ENCODE results near the gene ACY1.

ACY1 gene

GRCh38 chr3:51960386-51960785, 22.9 kb upstream of the ACY1 start:
- Histone ChIP-seq H3K4me3 (ENCODE audit: low read length) (no peak overlapping the region), H4K20me1 (ENCODE audit: control insufficient read depth, insufficient read depth, low read depth, low read length) (no peaks in the 10 kb centered on the region), H3K27ac (ENCODE audit: low read depth, low read length) (no peak overlapping the region), H3K4me2 (ENCODE audit: low read length) (no peak overlapping the region), H3K9me2 (replicated peaks; ENCODE audit: control insufficient read depth, low read length) (no peaks in the 10 kb centered on the region), H3F3A (ENCODE audit: control insufficient read depth, insufficient read depth) (no peaks in the 10 kb centered on the region), H3K36me3 (ENCODE audit: control insufficient read depth, low read length) (no peaks in the 10 kb centered on the region), H3K27me3 (ENCODE audit: control insufficient read depth, low read length) (peaks cover 19% of the 10 kb centered on the region), H3K79me2 (ENCODE audit: control insufficient read depth, low read length) (no peaks in the 10 kb centered on the region), H3K4me1 (ENCODE audit: control insufficient read depth, low read length) (no peaks in the 10 kb centered on the region), H3K9me3 (ENCODE audit: control insufficient read depth, insufficient read depth, low read length) (no peaks in the 10 kb centered on the region)
- TF ChIP-seq EZH2phosphoT487 (IDR thresholded peaks at IDR 0.05; ENCODE audit: borderline replicate concordance, low read length), result no peak
- TF ChIP-seq, protein P1, sequence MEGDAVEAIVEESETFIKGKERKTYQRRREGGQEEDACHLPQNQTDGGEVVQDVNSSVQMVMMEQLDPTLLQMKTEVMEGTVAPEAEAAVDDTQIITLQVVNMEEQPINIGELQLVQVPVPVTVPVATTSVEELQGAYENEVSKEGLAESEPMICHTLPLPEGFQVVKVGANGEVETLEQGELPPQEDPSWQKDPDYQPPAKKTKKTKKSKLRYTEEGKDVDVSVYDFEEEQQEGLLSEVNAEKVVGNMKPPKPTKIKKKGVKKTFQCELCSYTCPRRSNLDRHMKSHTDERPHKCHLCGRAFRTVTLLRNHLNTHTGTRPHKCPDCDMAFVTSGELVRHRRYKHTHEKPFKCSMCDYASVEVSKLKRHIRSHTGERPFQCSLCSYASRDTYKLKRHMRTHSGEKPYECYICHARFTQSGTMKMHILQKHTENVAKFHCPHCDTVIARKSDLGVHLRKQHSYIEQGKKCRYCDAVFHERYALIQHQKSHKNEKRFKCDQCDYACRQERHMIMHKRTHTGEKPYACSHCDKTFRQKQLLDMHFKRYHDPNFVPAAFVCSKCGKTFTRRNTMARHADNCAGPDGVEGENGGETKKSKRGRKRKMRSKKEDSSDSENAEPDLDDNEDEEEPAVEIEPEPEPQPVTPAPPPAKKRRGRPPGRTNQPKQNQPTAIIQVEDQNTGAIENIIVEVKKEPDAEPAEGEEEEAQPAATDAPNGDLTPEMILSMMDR (IDR thresholded peaks at IDR 0.05; ENCODE audit: low read depth, low read length, poor library complexity, severe bottlenecking), result no peak

- TF ChIP-seq, protein P1 (IDR thresholded peaks at IDR 0.05; ENCODE audit: low read depth, low read length, poor library complexity, severe bottlenecking), result no peak
- no peak for TF ChIP-seq EZH2phosphoT487 (IDR thresholded peaks at IDR 0.05; ENCODE audit: borderline replicate concordance, low read length)
- no peaks in the 10 kb centered on the region for H3K79me2 ChIP-seq (ENCODE audit: control insufficient read depth, low read length)
- no peak overlapping the region for H3K4me2 ChIP-seq (ENCODE audit: low read length)
- H3F3A ChIP-seq (ENCODE audit: control insufficient read depth, insufficient read depth), result no peaks in the 10 kb centered on the region
- H4K20me1 ChIP-seq (ENCODE audit: control insufficient read depth, insufficient read depth, low read depth, low read length), result no peaks in the 10 kb centered on the region
- H3K9me2 ChIP-seq (replicated peaks; ENCODE audit: control insufficient read depth, low read length), result no peaks in the 10 kb centered on the region
- no peak overlapping the region for H3K4me3 ChIP-seq (ENCODE audit: low read length)
- no peaks in the 10 kb centered on the region for H3K36me3 ChIP-seq (ENCODE audit: control insufficient read depth, low read length)
- H3K27ac ChIP-seq (ENCODE audit: low read depth, low read length), result no peak overlapping the region
- H3K4me1 ChIP-seq (ENCODE audit: control insufficient read depth, low read length), result no peaks in the 10 kb centered on the region
- H3K9me3 ChIP-seq (ENCODE audit: control insufficient read depth, insufficient read depth, low read length), result no peaks in the 10 kb centered on the region
- H3K27me3 ChIP-seq (ENCODE audit: control insufficient read depth, low read length), result peaks cover 24% of the 10 kb centered on the region
Measured at GRCh38 chr3:51961011-51961410, 22.3 kb upstream of the ACY1 start.

GRCh38 chr3:51961602-51962569, 21.4 kb upstream of the ACY1 start:
- Histone ChIP-seq H3K27me3 (ENCODE audit: control insufficient read depth, low read length) (peaks cover 32% of the 10 kb centered on the region), H3F3A (ENCODE audit: control insufficient read depth, insufficient read depth) (no peaks in the 10 kb centered on the region), H4K20me1 (ENCODE audit: control insufficient read depth, insufficient read depth, low read depth, low read length) (no peaks in the 10 kb centered on the region), H3K9me2 (replicated peaks; ENCODE audit: control insufficient read depth, low read length) (no peaks in the 10 kb centered on the region), H3K36me3 (ENCODE audit: control insufficient read depth, low read length) (no peaks in the 10 kb centered on the region), H3K4me2 (ENCODE audit: low read length) (no peak overlapping the region), H3K4me1 (ENCODE audit: control insufficient read depth, low read length) (peaks cover 3% of the 10 kb centered on the region; the same call in 1 of the 2 replicates), H3K9me3 (ENCODE audit: control insufficient read depth, insufficient read depth, low read length) (no peaks in the 10 kb centered on the region), H3K79me2 (ENCODE audit: control insufficient read depth, low read length) (no peaks in the 10 kb centered on the region), H3K27ac (ENCODE audit: low read depth, low read length) (no peak overlapping the region), H3K4me3 (ENCODE audit: low read length) (no peak overlapping the region)
- TF ChIP-seq, protein P1 (IDR thresholded peaks at IDR 0.05; ENCODE audit: low read depth, low read length, poor library complexity, severe bottlenecking), result no peak
- no peak for TF ChIP-seq EZH2phosphoT487 (IDR thresholded peaks at IDR 0.05; ENCODE audit: borderline replicate concordance, low read length)
